ENCODE data around the gene MUC4.
"Not testable (repeated sequence)": the region's sequence is repeated elsewhere in the genome, so short reads cannot be mapped to it uniquely, and the experiment has no call there.

MUC4 gene

DNA sequence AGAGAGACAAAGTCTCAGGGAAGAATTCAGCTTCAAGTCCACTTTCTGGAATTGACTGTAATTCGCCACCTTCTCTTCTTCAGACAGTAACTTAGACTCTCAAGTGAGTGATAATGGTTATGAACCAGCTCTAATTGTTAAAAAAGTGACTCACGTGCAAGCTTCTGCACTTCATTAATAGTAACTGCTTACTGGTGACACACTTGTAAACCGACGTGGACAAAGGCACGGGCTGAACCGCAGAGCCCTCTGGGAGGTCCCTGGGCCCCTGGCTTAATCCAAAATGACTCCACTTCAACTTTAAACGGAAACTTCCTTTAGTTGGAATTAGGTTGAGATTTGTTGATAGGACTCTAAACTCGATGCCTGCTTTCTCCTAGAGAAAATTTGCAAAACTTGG is 17.0 kb downstream of the MUC4 start:
- DNase-seq (ENCODE audit: extremely low read depth in 1 of 2, low read depth in 1 of 2), result no peak

DNA sequence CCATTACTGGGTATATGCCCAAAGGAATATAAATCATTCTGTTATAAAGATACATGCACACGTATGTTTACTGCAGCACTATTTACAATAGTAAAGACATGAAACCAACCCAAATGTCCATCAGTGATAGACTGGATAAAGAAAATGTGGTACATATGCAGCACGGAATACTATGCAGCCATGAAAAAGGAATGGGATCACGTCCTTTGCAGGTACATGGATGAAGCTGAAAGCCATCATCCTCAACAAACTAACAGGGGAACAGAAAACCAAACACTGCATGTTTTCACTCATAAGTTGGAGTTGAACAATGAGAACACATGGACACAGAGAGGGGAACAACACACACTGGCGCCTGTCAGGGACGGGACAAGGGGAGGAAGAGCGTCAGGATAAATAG is 19.1 kb downstream of the MUC4 start:
- DNase-seq (ENCODE audit: extremely low read depth in 1 of 2, low read depth in 1 of 2), result not testable (repeated sequence)

DNA sequence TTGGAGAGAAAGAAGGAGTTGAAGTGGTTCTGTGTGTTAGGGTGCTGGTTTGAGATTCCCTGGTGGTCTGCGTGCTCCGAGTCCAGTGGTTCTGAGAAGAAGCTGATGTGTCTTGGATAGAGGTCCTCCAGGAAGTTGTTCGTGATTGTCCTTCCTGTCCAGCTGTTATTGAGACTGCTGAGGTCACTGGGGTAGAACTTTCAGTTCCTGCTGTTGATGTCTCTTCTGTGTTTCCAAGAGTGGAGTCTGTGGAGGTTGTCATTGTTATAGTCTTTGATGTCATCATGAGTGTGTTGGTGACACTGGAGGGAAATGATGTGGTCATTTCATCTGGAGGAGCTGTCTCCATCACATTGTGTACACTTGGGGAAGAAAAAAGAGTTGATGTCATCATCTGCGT is 20.8 kb downstream of the MUC4 start:
- DNase-seq (ENCODE audit: extremely low read depth in 1 of 2, low read depth in 1 of 2), result no peak

DNA sequence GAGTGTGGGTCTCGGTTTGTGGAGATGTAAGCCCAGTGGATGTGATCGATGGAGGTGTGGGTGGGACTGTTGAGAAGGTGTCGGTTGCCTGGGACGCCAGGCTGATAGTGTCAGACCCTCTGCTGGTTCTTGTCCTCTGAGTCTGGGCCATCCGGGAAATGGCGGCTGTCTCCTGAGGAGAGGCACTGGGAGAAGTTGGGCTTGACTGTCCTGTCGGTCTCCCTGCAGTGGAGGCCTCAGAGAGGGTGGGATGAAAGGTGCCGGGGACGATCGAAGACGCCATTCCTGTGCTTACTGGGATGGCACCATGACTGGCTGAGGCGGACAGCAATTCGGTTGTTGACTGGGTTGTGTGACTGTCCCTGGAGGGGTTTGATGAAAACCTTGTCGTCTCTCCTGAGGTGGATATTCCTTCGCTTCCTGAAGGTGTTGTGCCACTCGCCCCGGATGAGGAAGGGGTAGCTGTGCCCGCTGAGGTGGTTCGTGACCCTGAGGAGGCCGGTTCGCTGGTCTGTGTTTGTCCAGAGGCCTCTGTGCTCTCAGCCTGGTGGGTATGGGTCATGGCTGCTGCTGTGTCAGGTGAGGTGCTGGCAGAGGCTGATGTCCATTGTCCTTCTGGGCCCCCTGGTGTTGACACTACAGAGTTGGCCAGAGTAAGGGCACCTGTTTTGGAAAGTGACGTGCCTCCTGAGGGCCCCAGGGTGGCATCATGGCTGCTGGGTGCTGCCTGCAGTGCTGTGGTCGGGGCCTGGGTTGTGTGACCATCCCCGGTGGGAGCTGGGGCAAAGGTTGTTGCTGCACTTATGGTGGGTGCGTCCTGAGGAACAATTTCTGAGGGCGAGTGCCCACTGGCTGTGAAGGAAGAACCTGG is 22.8 kb downstream of the MUC4 start:
- no peak for DNase-seq (ENCODE audit: extremely low read depth in 1 of 2, low read depth in 1 of 2)

DNA sequence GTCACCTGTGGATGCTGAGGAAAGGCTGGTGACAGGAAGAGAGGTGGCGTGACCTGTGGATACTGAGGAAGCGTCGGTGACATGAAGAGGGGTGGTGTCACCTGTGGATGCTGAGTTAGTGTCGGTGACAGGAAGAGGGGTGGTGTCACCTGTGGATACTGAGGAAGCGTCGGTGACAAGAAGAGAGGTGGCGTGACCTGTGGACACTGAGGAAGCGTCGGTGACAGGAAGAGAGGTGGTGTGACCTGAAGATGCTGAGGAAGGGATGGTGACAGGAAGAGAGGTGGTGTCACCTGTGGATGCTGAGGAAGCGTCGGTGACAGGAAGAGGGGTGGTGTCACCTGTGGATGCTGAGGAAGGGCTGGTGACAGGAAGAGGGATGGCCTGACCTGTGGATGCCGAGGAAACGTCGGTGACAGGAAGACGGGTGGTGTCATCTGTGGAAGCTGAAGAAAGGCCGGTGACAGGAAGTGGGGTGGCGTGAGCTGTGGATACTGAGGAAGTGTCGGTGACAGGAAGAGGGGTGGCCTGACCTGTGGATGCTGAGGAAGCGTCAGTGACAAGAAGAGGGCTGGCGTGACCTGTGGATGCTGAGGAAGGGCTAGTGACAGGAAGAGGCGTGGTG is 25.8 kb downstream of the MUC4 start:
- DNase-seq (ENCODE audit: extremely low read depth in 1 of 2, low read depth in 1 of 2), result not testable (repeated sequence)

DNA sequence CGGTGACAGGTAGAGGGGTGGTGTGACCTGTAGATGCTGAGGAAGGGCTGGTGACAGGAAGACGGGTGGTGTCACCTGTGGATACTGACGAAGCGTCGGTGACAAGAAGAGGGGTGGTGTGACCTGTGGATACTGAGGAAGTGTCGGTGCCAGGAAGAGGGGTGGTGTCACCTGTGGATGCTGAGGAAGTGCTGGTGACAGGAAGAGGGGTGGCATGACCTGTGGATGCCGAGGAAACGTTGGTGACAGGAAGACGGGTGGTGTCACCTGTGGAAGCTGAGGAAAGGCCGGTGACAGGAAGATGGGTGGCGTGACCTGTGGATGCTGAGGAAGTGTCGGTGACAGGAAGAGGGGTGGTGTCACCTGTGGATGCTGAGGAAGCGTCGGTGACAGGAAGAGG is 27.7 kb downstream of the MUC4 start:
- DNase-seq (ENCODE audit: extremely low read depth in 1 of 2, low read depth in 1 of 2), result not testable (repeated sequence)

DNA sequence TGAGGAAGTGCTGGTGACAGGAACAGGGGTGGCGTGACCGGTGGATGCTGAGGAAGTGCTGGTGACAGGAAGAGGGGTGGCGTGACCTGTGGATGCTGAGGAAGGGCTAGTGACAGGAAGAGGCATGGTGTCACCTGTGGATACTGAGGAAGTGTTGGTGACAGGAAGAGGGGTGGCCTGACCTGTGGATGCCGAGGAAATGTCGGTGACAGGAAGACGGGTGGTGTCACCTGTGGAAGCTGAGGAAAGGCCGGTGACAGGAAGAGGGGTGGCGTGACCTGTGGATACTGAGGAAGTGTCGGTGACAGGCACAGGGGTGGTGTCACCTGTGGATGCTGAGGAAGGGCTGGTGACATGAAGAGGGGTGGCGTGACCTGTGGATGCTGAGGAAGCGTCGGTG is 30.5 kb downstream of the MUC4 start:
- DNase-seq (ENCODE audit: extremely low read depth in 1 of 2, low read depth in 1 of 2), result not testable (repeated sequence)

DNA sequence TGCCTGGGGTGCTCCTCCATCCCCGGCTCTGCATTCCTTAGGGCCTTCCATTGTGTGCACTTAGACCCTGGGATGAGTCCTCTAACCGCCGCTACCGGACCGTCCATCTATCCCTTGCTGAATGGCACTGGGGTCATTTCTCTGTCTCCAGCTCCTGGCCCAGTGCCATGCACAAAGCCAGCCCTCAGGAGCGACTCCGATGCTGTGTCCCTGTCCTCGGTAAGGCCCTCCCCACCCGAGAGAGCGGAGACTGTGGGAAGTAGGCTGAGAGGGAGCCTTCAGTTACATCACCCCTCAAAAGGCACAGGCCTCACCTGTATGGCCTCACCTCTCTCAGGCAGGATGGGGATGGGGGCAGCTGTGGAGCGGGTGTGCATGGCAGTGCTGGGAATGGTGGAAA is 33.8 kb downstream of the MUC4 start:
- no peak for DNase-seq (ENCODE audit: extremely low read depth in 1 of 2, low read depth in 1 of 2)

DNA sequence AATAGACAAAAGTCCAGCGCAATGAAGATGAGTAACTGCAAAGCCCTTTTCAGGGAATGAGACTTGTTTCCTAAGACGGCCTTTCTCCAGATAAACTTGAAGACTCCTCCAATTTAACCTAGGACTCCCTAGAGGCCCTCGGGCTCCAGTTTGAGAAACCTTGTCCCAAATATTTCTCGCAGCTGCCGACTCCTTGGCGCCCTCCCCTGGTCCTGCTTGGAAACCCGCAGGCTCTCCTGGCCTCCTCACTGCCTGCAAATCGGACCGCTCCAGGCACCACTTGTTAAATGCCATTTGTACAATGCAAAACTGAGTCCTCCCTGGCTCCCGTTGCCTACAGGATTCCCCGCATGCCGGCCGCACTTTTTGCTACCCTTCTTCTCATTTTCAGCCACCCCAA is 36.8 kb downstream of the MUC4 start:
- no peak for DNase-seq (ENCODE audit: extremely low read depth in 1 of 2, low read depth in 1 of 2)

DNA sequence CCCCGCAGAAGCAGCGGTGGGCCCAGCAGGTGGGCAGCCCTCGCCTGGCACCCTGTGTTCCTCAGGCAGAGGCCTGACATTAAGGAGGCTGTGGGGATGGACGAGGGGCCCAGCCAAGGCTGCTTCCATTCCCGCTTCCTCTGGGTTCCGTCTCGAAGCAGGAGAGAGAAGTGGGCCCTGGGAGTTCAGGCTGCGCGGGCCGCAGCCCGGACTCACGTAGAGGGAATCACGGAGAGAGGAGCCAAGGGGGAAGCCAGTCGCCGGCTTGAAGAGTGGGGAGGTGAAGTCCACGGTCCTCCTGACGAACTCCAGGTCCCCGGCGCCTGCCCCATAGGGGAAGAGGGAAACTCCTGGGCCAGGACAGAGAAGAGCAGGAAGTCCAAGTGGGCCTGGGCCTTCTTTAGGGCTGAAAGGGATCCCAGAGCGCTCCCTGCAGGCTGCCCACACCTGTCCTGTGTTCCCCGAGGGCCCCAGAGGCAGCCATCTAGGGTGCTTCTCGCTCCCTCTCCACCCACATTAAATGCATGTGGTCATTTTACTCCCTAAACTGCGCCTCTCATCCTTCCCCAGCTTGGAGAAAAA is 37.7 kb downstream of the MUC4 start:
- no peak for DNase-seq (ENCODE audit: extremely low read depth in 1 of 2, low read depth in 1 of 2)

DNA sequence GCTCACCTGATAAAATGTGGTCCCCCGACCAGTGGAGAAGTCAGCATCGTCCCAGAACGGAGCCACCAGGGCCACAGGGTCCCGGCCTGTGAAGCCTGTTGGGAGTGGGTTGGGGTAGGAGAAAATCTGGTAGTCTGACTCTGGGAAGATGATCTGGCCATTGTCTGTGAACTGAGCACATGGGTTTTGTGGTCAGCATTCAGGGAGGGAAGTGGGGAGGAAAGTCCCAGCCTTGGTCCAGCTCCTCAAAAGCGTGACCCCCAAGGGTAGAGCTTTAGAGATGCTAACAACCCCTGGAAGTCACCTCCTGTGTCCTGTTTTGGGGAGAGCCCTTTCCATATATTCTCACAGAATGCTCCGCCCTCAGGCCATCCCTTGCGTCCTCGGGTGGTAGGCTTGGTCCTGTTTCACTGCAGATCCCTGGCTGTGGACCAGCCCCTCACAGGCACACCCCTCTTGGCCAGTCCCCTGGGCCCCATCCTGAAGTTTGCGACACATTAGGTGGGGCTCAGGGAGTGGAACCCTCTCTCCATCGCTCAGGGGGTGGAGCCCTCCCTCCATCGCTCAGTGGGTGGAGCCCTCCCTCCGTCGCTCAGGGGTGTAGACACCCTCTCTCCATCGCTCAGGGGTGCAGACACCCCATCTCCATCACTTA is 40.0 kb downstream of the MUC4 start:
- no peak for DNase-seq (ENCODE audit: extremely low read depth in 1 of 2, low read depth in 1 of 2)

DNA sequence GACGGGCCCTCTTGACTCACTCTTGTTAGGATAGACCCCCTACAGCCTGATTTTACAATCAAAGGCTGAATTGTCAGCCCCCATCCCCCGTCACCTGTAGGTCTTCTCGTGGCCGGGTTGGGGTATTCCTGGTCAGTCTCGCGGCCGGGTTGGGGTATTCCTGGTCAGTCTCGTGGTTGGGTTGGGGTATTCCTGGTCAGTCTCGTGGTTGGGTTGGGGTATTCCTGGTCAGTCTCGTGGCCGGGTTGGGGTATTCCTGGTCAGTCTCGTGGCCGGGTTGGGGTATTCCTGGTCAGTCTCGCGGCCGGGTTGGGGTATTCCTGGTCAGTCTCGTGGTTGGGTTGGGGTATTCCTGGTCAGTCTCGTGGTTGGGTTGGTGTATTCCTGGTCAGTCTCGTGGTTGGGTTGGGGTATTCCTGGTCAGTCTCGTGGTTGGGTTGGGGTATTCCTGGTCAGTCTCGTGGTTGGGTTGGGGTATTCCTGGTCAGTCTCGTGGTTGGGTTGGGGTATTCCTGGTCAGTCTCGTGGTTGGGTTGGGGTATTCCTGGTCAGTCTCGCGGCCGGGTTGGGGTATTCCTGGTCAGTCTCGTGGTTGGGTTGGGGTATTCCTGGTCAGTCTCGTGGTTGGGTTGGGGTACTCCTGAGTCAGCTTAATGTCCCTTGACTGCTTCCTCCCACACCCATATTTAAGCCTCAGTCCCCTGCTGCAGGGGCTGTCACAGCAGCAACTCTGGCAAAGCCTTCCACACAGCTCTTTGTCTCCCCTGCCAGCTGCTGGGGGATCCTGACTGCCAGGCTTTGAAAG is 40.7 kb downstream of the MUC4 start:
- not testable (repeated sequence) for DNase-seq (ENCODE audit: extremely low read depth in 1 of 2, low read depth in 1 of 2)

DNA sequence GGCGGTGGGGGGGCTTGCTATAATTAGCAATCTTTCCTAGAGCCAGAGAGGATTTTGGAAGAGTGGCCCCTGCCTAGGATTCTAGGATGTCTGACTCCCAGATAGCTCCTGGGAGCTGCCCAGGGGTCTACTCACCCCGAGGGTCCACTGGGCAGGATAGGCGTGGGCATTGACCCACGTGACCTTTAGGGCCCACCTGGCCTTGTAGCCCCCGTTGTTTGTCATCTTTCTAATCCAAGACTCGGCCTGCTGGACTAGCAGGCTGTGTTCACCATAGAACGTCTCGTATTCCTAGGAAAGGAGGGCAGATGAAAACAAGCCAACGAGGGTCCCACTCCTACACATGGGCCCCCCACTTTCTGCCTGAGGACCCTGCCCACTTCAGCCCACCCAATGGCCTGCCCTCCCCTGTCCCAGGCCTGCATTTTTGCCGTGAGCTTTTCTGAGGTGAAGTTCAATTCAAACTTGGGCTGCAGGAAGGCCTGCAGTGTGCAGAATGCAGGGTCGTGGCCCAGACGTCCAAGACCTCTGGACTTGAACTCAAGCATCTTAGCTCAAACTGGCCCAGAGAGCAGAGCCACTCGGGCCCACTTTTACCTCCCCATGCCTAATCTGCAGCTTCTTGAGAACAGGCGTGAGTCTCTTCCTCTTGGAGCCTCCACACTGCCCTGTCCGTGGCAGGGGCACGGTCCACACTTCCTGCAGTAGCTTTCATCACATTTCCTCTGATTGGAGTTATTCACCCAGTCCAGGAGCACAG is 41.5 kb downstream of the MUC4 start:
- no peak for DNase-seq (ENCODE audit: extremely low read depth in 1 of 2, low read depth in 1 of 2)

DNA sequence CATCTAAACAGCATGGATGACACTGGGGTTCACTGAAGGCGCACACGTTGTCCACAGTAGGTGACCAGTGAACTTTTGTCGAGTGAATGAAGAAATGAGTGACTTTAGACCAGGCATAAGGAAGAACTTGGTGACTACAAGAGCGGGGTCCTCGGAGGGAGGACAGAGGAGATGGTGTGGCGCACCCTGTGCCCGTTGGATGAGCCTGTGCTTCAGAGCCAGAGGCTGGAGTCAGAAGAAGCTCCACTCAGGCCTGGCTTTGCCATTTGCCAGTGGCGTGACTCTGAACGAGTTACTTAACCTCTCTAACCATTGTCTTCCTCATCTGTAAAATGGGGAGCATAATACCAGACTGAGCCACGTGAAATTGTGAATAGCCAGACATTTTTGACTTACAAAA is 42.2 kb downstream of the MUC4 start:
- no peak for DNase-seq (ENCODE audit: extremely low read depth in 1 of 2, low read depth in 1 of 2)

DNA sequence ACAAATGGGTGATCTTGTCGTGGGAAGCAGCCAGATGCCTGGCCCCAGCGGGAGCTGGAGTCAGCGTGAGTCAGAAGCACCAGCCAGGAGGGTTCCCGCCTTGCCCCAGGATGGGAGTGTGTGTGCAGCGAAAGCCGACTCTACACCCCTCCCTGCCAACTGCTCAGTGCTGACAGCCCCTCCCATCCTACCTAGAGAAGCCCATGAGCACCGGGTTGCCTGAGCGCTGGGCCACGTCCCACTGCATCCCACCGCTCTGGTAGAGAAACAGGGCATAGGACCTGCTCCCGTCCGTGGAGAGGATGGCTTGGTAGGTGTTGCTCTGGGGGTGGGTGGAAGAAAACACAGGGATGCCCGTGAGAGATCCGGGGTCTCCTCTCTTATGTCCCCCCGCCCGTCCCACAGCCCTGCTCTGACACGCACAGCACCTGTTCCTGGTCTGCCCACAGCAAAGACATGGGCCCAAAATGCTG is 42.9 kb downstream of the MUC4 start:
- no peak for DNase-seq (ENCODE audit: extremely low read depth in 1 of 2, low read depth in 1 of 2)

DNA sequence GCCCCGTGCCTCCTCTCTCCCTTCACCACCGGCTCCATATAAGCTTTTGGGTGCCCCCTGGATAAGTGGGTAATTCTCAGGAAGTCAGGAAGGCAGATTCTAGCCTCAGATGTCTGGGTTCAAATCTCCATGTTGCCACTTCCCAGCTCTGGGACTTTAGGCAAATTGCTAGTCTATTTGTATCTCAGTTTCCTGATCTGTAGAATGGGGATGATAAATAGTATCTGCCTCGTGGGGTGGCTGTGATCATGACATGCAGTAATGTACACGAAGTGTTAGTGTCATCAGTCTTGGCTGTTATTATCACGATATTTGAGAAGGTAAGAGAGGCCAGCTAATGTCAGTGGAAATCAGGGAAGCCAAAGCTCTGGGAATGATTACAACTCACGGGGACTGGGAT is 43.3 kb downstream of the MUC4 start:
- DNase-seq (ENCODE audit: extremely low read depth in 1 of 2, low read depth in 1 of 2), result no peak

DNA sequence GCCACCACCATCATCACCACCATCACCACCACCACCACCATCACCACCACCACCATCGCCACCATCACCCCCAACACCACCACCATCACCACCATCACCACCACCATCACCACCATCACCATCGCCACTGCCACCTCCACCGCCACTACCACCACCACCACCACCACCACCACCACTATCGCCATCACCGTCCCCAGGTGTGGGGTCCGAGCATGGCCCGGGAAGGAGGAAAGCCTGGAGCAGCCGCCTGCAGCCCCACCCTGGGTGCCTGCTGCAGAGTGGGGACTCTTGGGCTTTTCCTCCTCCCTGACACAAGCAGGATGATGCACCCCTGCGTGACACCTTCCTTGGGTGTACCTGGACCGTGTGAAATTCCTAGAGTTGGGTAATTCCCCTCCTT is 43.9 kb downstream of the MUC4 start:
- DNase-seq (ENCODE audit: extremely low read depth in 1 of 2, low read depth in 1 of 2), result no peak

DNA sequence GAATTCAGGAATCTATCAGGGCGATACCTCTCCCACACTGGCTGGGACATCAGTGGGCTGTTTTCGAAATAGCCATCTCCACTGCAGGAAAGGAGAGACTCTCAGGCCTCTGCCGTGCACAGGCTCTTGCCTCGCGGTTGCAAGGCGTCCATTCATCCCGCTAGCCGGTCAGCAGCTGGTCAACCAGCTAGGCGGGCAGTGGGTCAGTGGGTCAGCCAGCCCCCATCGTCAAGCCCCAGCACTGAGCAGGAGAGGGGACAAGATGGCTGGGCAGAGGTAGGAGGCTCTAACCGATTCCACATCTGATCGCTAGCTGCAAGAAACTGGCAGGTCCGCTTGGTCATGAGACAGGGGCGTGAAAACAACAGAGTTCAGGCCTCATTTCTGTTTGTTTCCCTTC is 45.1 kb downstream of the MUC4 start:
- no peak for DNase-seq (ENCODE audit: extremely low read depth in 1 of 2, low read depth in 1 of 2)

DNA sequence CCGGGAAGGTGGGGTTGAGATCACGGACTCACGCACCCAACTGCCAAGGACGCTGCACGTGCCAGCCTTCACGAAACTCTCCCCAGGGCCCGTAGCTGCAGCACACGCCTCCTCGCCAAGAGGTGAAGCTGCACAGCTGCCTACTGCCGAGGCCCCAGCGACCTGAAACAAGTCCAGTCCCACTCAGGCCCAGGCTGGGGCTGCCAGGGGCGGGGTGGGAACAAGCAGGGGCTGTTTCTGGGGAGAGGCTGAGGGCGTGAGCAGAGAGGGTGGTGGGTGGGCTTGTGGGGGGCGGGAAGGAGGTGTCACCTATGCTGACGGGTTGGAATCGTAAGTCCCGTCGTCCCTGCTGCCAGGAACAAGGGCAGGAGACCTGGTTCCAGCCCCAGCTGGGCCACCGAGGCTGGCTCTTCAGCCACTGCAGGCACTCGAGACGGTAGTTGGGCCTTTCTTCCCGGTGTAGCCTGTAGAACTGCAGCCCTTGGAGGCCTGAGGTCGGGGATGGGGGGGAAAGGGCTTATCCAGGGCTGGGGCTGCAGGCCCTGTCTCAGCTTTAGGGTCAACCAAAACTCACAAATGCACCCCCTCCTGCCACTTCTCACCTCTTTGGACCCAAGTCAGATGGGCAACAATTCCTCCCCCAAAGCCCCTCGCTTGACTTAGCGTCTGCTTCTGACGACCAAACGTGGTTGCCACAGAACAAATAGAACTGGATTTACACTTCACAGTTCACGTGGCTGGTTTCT is 46.6 kb downstream of the MUC4 start:
- DNase-seq (ENCODE audit: extremely low read depth in 1 of 2, low read depth in 1 of 2), result no peak

Data from stimulated activated CD8-positive, alpha-beta memory T cell treated with anti-CD3 and anti-CD28 coated beads, Interleukin-7, amount 100 ng/mL, for 48 hours (primary cell).